Liver (tissue), 3 donors: ENCODE data around the gene PTMS.

Experiments used
- ATF3 ChIP-seq: IDR thresholded peaks from 2 replicates; pipeline ENCODE4 v1.6.1; 2016; ENCODE audit warnings: antibody characterized with exemption
- CTCF ChIP-seq: fragments of 150-350 bp; IDR thresholded peaks from 2 replicates; pipeline ENCODE4 v1.5.1; 2017; ENCODE audit warnings: improper control_type of control experiment, low read depth, low read length; ENCODE audit not compliant: missing input control
- EGR1 ChIP-seq, 2 donors: IDR thresholded peaks; 2 replicates each; pipeline ENCODE4 v1.6.1; 2016 to 2018; ENCODE audit warnings: antibody characterized with exemption in 2 of 2, low read depth in 2 of 2
- JUND ChIP-seq, 2 donors: IDR thresholded peaks; 2 replicates each; pipeline ENCODE4 v1.6.1; 2016; ENCODE audit warnings: antibody characterized with exemption in 2 of 2
- MAX ChIP-seq: IDR thresholded peaks from 2 replicates; pipeline ENCODE4 v1.6.1; 2016; ENCODE audit warnings: antibody characterized with exemption
- REST ChIP-seq: IDR thresholded peaks from 2 replicates; pipeline ENCODE4 v1.6.1; 2016; ENCODE audit warnings: antibody characterized with exemption, mild to moderate bottlenecking
- SP1 ChIP-seq: IDR thresholded peaks from 2 replicates; pipeline ENCODE4 v1.6.1; 2018; ENCODE audit warnings: antibody characterized with exemption, mild to moderate bottlenecking
- TAF1 ChIP-seq: conservative IDR thresholded peaks from 2 replicates; pipeline ENCODE4 v1.6.1; 2016; ENCODE audit warnings: antibody characterized with exemption, mild to moderate bottlenecking
- YY1 ChIP-seq: IDR thresholded peaks from 2 replicates; pipeline ENCODE4 v1.6.1; 2016; ENCODE audit warnings: antibody characterized with exemption, mild to moderate bottlenecking
- ZBTB33 ChIP-seq: IDR thresholded peaks from 2 replicates; pipeline ENCODE4 v1.6.1; 2016; ENCODE audit warnings: antibody characterized with exemption
- donor health status: healthy.
- donor health status: healthy.

GRCh38 chr12:6816598-6816997 is 50.4 kb downstream of the PTMS start:
- TF ChIP-seq REST, result no peak
- no peak for TF ChIP-seq SP1
- TF ChIP-seq CTCF, result no peak
- no peak for TF ChIP-seq ATF3
- no peak for TF ChIP-seq MAX
- TF ChIP-seq TAF1, result no peak
- TF ChIP-seq JUND (IDR thresholded peaks at IDR 0.05), result no peak
- no peak for TF ChIP-seq YY1
- no peak for TF ChIP-seq EGR1 (IDR thresholded peaks at IDR 0.05; ENCODE audit: low read depth in 2 of 2)
- TF ChIP-seq ZBTB33, result no peak
